ENCODE results near the gene UBR2. TPM values are rescaled to one million over a fixed set of nuclear protein-coding genes. Genes with fewer than 3 reads are reported as not detected.

UBR2 gene
- total and polyA plus RNA-seq, 9 of the 15 experiments (the other 6 are each of a cell fraction or from before 2014, with no cell fraction given): 9.1 to 38.9 (median 23.4) TPM

GRCh38 chr6:42735976-42736375, 172.1 kb downstream of the UBR2 start (continued):
- TF ChIP-seq TAF1 (IDR thresholded peaks at IDR 0.05; ENCODE audit: control insufficient read depth, extremely low read depth, insufficient read depth, low read length, severe bottlenecking) (no peak), FOXK2 (conservative IDR thresholded peaks at IDR 0.05 in 1 of 2, IDR thresholded peaks at IDR 0.05 in 1 of 2; ENCODE audit: low read depth in 2 of 2) (no peak), NR1H2 (CRISPR knock-in tag; IDR thresholded peaks at IDR 0.05) (no peak), TEAD2 (tag; IDR thresholded peaks at IDR 0.05) (no peak)

GRCh38 chr6:42740725-42741124, 176.9 kb downstream of the UBR2 start:
- DNase-seq (ENCODE audit: extremely low read depth in 1 of 4, low spot score in 3 of 4) (no peak), FAIRE-seq (no peak), ATAC-seq (no peak)
- Histone ChIP-seq H3K4me1 (replicated peaks in 1 of 2; ENCODE audit: control insufficient read depth in 2 of 2, insufficient read depth in 2 of 2, low read length in 2 of 2) (peaks cover 2 to 13% of the 10 kb centered on the region in 2 experiments; a peak in 3 of 5 replicates), H3K36me3 (ENCODE audit: control insufficient read depth, insufficient read depth, low read length) (peaks cover 7% of the 10 kb centered on the region; the same call in 2 of the 3 replicates), H3K27ac (ENCODE audit: extremely low read depth, low read depth, low read length) (no peak overlapping the region), H2AFZ (ENCODE audit: low read depth, low read length) (no peak overlapping the region), H3K79me2 (ENCODE audit: control insufficient read depth, insufficient read depth, low read length) (peaks cover 24% of the 10 kb centered on the region), H3K4me2 (ENCODE audit: insufficient read depth, low read length) (no peak overlapping the region), H3K9me1 (ENCODE audit: control insufficient read depth, insufficient read depth, low read length) (no peaks in the 10 kb centered on the region), H3K4me3 (no peak overlapping the region), H4K20me1 (replicated peaks; ENCODE audit: control insufficient read depth, insufficient read depth, low read length) (peaks cover 6% of the 10 kb centered on the region), H3K9me3 (replicated peaks; ENCODE audit: control insufficient read depth, insufficient read depth, low read depth, low read length) (no peaks in the 10 kb centered on the region), H3K27me3 (ENCODE audit: control insufficient read depth in 2 of 2, insufficient read depth in 2 of 2, low read length in 2 of 2) (no peaks in the 10 kb centered on the region), H3K9ac (ENCODE audit: insufficient read depth in 1 of 2, low read depth in 2 of 2, low read length in 2 of 2) (no peak overlapping the region)
- no TSS peak for BruUV-seq (replicated peaks)
- POLR2A ChIA-PET: interaction anchor here (0.8 to 2.8 kb wide), 6 partner anchors 12 to 139 kb away, joined by 3 to 14 read pairs (median 4); partner anchors contain the start of genes BICRAL and RPL7L1
- TF ChIP-seq KLF10 (CRISPR knock-in tag; IDR thresholded peaks at IDR 0.05) (no peak), ZNF79 (CRISPR knock-in tag; IDR thresholded peaks at IDR 0.05; ENCODE audit: low read depth) (no peak), POLR3G (IDR thresholded peaks at IDR 0.05; ENCODE audit: extremely low read depth, insufficient read length, insufficient replicate concordance) (no peak), PKNOX1 (IDR thresholded peaks at IDR 0.05) (no peak), TFAM (CRISPR knock-in tag; conservative IDR thresholded peaks at IDR 0.05) (no peak), SRSF3 (IDR thresholded peaks at IDR 0.05; ENCODE audit: insufficient read depth, low read length) (no peak), ZFX (CRISPR knock-in tag; IDR thresholded peaks at IDR 0.05) (no peak), IRF2 (CRISPR knock-in tag; IDR thresholded peaks at IDR 0.05) (no peak), SUPT5H (IDR thresholded peaks at IDR 0.05) (no peak), ZNF609 (CRISPR knock-in tag; IDR thresholded peaks at IDR 0.05; ENCODE audit: borderline replicate concordance) (no peak)
- intact Hi-C loops (cut with micrococcal nuclease): no loop called here
- CTCF ChIA-PET (ENCODE audit: low intra/inter-chr PET ratio): no interaction called here
- WGBS (ENCODE audit: insufficient coverage, low coverage, missing lambda C conversion rate): 5% methylated on average over 3 of the region's 3 CpGs
- in situ Hi-C loops (cut with MboI): no loop called here
